GF-D8 (cell line): ENCODE measurements around the gene CCDC57.
"Not testable (repeated sequence)": the region's sequence is repeated elsewhere in the genome, so short reads cannot be mapped to it uniquely, and the experiment has no call there.

ENCODE experiments used
- DNase-seq: peaks from one replicate; lab custom pipeline; 2025; lab: John Stamatoyannopoulos, UW

Gene CCDC57

DNA sequence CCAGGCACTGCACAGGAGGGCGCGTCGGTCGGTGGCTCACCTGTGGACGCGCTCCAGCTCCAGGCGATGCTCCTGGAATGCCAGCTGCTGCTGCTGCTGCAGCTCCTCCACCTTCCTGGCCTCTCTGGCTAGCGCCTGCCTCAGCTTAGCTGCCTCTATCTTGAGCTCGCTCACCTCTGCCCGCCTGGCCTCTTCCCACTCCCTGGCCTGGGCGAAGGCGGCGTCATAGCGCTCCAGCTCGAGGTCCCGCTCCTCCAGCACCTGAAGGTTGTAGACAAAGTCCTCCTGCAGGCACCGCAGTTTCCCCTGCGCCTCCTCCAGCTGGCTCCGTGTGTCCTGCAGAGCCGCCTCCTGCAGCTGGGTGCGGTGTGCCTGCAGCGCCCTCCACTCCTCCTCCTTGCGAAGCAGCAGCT lies 11.1 kb downstream of the CCDC57 start:
- DNase-seq: no peak

DNA sequence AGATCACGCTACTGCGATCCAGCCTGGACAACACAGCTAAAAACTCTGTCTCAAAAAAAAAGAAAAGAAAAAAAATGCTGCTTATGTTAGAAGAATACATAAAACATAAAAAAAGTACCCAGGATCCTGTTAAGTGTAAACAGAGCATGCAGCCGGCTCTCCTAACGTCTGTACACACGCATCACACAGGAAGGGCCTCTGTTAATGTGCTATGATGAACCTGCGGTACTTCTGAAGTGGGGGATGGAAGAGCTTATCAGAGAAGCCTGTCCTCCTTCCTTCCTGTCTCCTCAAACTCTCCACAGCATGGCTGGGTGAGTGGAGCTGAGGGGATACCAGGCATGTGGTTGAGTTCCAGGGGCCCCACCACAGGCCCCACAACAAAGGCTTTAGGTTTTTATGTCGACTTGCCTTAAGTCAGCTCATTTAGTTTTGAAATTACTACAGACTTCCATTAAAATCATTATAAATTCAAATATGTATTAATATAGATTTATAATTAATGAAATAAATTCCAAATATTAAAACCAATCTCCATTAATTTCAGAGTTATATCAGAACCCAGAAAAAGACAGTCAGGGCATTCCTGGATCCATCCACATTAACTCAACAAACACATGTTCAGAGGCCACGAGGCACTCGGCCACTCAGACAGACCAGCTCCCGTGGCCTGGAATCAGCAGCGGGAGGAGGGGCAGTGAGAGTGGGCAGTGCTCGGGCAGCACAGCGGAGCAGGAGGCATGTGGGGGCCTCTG lies 11.7 kb downstream of the CCDC57 start:
- DNase-seq: peak; percentile 21

DNA sequence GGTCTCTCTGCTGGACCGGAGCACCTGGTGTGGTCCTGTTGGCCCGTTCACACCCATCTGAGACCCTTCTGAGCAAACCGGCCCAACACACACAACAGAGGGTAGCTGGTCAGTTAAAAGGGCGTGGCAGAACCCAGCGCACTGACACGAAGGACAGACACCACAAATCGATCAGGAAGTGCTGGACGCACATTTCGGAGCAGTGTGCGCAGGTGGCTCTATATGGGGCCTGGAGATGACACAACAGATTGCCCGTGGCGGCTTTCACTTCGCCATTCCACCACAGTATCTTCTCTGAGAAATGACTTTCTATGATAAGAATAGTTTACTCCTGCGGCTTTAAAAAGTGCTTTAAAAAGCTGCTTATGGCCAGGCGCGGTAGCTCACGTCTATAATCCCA lies 12.5 kb downstream of the CCDC57 start:
- DNase-seq: no peak

DNA sequence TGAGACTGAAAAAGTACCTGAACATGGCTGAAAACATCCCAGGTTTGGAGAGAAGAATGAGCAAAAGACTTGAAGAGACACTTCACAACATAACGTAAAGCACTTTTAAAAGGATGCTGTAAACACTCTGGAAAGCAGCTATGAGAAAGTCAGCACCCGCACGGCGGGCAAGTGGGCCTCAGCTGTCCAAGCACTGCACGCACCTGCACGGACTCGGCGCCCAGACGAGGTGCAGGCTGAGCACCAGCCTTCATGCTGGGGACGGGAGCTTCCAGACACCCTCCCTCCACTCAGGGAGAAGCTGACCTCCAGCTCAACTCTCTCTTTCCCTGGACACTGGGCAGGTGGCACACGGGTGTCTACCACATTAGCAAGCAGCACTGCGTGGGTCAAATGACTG lies 13.1 kb downstream of the CCDC57 start:
- no peak for DNase-seq

DNA sequence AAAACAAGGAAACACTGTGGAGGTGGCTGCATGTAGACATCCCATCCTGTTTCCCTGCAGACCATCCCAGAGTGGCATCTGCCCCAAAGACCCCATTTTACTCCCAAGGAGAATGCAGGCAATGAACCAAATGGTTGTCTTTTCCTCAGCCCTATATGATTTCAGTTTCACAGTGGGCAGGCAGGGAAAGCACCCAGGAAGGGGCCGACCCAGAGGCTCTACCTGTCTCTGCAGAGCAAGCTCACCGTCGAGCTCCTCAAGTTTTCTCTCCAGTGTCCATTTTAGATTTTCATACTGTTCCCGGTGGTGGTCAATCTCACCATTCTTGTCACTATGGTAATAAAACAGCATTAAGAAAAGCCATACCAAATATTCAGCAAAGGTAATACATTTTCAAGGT lies 14.6 kb downstream of the CCDC57 start:
- DNase-seq: no peak

DNA sequence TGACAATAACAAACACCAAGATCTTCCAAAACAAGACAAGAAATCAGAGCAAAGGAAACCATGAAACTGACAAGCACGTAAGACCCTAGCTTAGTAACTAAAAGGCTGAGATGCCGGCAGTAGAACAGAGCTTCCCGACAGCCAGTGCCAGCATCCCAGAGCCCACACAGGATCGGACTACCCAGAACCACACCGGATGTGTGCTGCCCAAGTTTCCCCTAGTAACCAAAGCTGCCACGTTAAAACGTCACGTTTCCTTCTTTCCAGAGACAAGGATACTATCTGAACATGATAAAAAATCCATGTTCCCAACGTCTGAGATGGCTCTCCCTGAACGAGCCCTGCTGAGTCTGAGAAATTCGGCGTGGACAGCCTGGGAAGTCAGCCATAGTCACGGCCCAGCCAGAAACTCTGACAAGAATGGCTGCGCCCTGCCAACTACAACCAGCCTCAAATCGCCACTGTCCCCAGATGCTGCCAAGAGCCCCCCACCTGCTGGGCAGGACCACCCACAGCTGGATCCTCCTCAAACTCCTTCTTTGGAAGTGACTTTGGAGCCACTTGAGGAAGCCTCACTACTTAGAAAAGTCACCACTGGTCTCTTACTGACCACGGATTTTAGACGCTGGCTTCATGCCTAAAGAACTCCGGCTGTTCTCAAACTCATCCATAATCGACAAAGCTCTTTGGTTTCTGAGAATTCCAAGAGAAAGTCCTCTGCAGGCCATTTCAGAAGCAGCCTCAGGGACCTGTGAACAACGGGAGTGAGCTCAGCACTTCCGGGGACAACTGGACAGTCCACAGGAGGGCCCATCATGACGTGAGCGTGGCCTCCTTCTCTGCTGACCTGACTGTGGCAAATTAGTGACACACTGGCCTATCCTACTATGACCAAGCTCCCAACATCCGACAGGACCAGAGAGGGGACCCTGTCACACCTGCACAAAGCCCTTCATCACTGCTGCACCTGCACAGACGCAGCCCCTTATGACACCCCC lies 16.7 kb downstream of the CCDC57 start:
- no peak for DNase-seq

DNA sequence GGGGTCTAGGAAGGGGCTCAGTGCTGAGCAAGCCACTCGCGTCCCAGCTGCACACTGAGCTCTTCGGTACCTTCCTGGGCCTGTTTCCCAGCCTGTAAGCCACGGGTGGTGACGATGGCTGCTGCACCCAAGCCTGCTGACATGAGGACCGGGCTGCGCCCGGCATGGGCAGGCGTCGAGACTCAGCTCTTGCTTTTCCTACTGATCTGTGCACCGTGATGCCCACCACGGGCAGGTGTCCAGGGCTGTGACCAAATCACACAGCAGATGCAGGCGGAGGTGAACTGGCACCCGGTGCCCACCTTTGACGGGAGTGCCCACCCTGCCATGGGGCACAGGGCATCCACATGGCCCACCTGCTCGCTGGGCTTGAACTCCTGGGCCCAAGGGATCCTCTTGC lies 17.9 kb downstream of the CCDC57 start:
- no peak for DNase-seq

DNA sequence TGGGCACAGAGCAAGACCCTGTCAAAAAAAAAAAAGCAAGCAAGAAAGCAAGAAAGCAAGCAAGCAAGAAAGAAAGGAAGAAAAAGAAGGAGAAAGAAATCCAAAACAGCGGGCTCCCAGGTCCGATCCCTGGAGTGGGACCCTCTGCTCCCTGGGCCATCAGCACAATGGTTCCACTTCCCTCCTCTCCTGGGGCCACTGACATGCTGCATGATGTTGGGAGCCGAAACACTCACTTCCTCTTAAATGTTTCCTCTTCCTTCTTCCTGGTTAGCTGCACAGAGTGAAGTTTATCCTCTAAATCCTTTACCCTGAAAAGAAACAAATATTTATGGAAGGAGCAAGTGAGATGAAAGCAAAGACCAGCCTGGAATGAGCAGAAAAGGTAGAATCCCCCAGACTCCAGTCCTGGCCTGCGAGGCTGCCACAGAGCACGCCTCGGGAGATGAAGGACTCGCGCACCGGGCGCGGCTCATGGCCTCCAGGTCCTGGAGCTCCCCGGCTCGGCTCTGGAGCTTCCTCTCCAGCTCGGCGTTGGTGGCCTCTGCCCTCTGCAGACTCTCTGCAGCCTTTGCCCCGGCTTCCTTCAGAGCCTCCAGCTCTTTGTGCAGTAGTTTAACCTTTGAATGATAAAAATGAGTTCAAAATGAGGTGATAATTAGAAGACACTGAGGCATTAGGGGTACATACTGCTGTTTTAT lies 19.0 kb downstream of the CCDC57 start:
- no peak for DNase-seq

DNA sequence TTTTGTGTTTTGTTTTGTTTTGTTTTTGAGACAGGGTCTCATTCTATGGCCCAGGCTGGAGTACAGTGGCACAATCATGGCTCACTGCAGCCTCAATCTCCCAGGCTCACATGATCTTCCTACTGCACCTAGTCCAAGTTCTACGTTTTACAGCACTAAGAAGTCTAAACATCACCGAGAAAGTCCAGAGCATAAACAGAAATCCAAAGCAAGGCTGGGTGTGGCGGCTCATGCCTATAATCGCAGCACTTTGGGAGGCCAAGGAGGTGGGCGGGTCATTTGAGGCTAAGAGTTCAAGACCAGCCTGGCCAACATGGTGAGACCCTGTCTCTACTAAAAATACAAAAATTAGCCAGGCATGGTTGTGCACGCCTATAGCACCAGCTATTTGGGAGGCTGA lies 19.6 kb downstream of the CCDC57 start:
- not testable (repeated sequence) for DNase-seq

DNA sequence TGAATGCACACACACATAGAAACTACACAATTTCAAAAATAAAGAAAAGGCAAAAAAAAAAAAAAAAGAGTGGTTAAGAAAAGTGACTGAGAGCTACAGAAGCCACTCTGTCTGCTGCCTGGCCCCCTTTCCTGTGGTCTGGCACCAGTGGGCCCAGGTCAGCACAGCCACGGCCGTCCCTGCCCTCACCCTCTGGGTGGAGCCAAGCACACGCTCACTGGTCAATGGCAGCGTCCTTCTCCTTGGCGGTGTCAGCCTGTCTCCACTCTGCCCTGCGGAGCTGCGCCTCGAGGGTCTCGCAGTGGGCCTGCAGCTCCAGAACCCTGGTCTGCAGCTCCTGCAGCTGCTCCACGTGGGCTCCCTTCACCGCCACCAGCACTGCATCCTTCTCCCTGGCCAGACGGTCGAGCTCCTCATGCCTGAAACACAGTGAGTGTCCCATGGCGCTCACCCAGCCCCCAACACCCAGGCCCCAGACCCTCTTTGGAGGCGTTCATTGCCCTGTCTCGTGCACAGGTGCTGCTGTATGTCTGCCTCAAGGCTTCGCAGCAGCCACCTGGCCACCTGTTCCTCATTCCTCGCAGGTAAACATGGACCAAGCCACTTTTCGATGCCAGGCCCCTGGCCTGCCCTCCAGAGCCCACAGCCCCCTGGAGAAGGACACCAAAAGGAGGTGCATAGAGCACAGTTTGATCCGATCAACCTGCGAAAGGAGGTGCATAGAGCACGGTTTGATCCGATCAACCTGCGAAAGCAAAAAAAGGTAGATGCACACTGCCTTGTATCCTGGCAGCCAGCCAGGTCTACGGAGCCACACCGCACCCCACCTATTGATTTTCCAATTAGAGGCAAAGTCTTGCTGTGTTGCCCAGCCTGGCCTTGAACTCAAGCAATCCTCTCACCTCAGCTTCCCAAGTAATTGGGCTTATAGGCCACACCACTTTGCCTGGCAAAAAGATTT lies 24.4 kb downstream of the CCDC57 start:
- DNase-seq: no peak

DNA sequence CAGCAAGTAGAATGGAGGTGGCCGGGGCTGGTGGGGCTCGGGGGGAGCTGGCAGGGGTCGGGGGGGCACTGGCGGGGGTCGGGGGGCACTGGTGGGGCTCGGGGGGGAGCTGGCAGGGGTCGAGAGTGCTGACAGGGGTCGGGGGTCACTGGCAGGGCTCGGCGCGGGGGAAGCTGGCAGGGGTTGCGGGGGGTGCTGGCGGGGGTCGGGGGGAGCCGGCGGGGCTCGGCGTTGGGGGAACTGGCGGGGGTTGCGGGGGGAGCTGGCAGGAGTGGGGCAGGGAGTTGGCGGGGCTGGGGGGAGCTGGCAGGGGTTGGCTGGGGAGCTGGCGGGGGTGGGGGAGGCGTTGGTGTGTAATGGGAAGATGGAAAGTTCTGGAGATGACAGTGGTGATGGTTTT lies 25.1 kb downstream of the CCDC57 start:
- no peak for DNase-seq

DNA sequence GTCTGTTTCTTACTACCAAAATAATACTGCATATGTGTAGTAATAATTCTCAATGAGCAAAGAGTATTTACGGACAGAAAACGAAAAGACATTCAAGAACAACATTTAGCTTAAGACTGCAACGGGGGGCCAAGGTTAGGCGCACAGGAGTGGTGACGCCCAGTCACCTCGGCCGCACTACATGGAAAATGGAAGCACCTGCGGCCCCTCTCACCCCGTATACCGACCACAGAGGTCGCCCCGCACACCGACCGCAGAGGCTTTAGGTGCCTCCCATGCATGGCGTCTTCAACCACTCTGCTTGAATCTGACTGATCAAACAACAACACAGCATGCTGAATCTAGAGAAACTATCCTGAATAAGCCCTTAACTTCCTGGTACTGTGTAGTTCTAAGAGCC lies 26.4 kb downstream of the CCDC57 start:
- DNase-seq: no peak

DNA sequence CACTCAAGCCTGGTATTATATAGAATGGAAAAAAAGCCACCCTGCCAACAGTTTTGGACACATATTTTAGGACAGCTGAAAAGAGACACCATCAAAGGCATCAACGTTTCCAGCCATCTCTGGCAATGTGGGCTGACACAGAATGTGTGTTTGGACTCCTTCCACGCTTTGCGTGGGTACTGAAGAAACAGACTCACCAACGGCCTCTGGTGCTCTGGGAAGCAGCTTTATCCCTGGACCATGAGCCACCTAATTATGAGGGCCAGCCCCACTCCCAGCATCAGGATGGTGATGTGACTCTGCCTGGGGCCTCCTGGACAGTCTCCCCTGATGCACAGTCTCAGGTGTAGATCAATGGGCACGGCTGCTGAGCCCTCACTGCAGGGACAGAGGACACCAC lies 27.9 kb downstream of the CCDC57 start:
- no peak for DNase-seq

DNA sequence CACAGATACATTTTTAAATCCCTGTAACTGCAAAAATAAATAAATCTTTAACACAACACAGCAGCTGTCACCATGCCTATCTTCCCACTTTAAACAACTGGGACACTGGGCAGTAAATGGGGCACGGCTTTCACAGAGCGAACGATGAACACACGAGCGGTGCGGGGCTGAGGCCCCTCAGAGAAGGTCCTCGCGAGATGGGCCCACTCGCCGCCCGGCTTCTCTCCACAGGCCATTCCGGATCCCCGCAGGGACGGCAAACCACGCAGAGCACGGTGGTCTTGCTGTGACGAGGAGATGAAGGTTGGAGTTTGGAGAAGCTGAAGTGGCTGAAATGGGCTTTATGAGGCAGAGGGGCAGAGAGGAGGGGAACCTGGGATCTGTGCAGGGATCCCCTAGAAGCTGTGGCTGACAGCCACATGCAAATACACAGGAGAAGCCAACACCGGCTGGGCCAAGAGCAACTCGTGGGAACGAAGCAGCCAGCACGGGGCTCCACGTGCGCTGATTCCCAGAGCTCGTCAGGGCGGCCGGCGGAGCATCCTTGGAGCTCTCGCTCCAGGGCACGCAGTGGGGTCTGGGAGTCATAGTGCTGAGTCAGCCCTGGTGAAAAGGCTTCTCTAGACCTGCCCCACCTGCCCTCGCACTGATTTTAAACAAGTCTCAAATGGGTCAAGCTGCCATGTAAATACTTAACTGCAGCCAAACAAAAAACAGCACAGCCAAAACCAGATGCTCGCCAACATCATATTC lies 31.7 kb downstream of the CCDC57 start:
- DNase-seq: no peak

DNA sequence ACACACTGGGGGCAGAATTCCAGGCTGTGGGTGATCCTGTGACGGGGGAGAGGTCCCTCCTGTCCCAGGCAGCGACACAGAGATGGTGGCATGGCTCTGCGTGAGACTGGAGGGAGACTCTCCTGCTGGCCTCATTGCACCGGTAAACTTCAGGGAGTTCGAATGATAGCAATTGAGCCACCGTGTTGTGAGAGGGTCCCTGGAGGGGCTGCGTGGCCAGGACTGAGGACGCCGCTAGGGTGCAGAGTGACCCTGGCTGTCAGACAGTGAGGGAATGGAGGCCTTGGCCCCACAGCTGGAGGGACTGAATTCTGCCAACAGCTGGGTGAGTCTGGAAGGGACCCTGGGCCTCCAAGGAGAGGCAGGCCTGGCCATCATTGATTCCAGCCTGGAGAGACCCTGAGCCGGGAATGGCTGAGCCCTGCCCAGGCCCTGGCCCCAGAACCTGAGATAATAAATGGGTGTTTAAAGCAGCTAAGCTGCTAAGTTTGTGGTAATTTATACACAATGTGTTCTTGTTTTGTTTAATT lies 32.6 kb downstream of the CCDC57 start:
- DNase-seq: no peak

DNA sequence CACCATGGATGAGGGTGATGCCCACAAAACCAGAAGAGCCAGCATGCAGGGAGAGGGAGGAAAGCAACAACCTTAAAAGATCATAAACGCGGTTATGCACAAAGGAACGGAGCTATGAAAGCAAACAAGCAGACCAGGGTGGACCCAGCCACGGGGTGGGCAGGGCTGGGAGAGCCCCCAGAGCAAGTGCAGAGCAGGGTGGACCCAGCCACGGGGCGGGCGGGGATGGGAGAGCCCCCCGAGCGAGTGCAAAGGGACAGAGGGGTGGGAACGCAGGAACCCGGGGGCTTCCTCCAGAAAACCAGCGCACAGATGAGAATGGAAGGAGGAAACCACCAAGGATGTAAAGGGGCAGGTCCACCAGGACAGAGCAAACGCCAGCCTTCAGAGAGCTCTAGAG lies 33.2 kb downstream of the CCDC57 start:
- DNase-seq: no peak

DNA sequence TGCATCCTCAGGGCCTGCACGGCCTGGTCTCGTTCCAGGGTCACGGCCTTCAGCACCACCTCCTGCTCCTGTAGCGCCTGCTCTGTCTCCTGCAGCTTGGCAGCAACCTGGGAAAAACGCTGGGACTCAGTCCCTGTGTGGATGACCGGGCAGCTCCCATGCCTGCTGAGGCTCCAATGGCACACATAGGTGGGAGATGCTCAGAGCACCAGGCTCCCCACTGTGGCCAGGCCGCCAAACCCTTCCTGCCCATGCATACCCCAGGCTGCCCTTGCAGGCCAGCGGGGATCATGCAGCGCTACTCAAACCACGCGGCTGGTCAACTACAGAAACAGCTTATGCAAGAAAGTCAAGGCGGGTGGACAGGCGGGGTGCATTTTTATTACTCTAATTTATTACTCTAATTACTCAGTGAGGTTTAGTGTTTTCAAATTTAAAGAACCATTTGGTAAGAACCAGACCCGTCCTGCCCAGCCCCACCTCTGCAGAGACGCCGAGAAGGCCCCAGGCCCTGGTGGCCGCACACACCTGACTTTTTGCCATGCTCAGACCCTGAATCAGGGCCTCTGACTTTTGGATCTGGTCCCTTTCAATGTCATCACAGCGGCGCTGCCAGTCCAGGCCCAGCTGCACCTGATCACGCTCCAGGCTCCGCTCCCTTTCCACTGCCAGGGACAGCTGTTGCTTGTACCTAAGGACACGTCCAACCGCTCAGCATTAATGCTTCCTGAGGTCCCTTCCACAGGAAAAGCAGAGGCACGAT lies 34.0 kb downstream of the CCDC57 start:
- DNase-seq: no peak

DNA sequence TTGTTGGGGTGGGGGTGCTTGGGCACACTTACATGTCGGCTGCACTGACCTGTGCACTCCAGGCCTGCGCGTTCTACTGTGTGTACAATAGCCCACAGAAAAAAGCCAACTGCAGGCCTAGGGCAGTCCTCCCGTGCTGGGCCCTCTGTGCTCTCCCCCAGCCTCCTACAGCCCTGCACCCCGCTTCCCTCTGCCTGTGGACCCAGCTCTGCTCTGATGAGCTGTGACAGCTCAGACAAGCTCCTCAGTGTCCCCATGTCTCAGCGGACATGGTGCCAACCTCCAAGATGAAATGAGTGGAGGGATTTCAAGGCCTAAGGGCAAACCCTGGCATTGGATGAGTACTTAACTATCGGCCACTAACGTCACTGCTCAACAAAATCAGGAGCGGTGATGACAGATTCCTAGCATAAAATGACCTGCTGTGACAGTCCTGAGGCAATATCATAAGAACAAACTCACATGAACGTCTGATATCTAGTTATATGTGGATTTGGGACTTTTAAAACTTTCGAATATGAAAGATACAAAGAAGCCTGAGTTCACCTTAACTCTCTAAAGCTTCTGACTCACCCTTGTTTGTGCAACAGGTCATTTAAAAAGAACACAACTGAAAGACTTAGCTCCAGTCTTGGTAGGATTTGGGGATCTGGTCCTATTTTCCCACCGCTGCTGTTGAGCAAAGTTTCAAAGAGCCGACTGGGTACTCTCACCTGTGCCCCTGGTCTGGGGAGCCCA lies 34.7 kb downstream of the CCDC57 start:
- DNase-seq: no peak

DNA sequence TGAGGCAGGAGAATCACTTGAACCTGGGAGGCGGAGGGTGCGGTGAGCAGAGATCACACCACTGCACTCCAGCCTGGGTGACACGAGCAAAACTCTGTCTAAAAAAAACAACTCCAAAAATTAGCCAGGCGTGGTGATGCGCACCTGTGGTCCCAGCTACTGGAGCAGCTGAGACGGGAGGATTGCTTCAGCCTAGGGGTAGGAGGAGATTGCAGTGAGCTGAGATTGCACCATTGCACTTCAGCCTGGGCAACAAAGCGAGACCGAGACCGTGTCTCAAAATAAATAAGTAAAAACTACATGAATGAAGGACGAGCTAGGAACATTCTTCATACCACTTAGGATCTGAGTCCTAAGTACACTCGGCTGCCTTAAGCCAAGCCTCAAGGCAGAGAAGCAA lies 35.4 kb downstream of the CCDC57 start:
- DNase-seq: no peak
